ENCODE results near the gene DLK1. TPM values are rescaled to one million over a fixed set of nuclear protein-coding genes. Genes with fewer than 3 reads are reported as not detected.

DLK1 gene
- total RNA-seq, 1 donor from 2014 or later = 592 TPM

- no peak for DNase-seq (ENCODE audit: low spot score)
Observed at GRCh38 chr14:100733152-100733850, 6.6 kb downstream of the DLK1 start.

- no peak for DNase-seq (ENCODE audit: low spot score)
Observed at GRCh38 chr14:100734031-100734990, 7.6 kb downstream of the DLK1 start.

- no peak for DNase-seq (ENCODE audit: low spot score)
Observed at GRCh38 chr14:100735271-100735670, 8.6 kb downstream of the DLK1 start.

- peak; percentile 67 for DNase-seq (ENCODE audit: low spot score)
Observed at GRCh38 chr14:100736269-100737180, 9.8 kb downstream of the DLK1 start.

GRCh38 chr14:100737526-100737925 lies 10.8 kb downstream of the DLK1 start:
- no peak for DNase-seq (ENCODE audit: low spot score)

- no peak for DNase-seq (ENCODE audit: low spot score)
Observed at GRCh38 chr14:100738269-100738691, 11.6 kb downstream of the DLK1 start.

GRCh38 chr14:100738704-100739131 lies 12.0 kb downstream of the DLK1 start:
- no peak for DNase-seq (ENCODE audit: low spot score)

GRCh38 chr14:100739306-100739705 lies 12.6 kb downstream of the DLK1 start:
- no peak for DNase-seq (ENCODE audit: low spot score)

GRCh38 chr14:100740196-100740825 lies 13.6 kb downstream of the DLK1 start:
- DNase-seq (ENCODE audit: low spot score) = no peak

GRCh38 chr14:100740929-100741328 lies 14.2 kb downstream of the DLK1 start:
- DNase-seq (ENCODE audit: low spot score) = no peak

GRCh38 chr14:100741966-100742365 lies 15.3 kb downstream of the DLK1 start:
- no peak for DNase-seq (ENCODE audit: low spot score)

GRCh38 chr14:100746326-100746725 lies 19.6 kb downstream of the DLK1 start:
- DNase-seq (ENCODE audit: low spot score) = no peak

- DNase-seq (ENCODE audit: low spot score) = peak; percentile 72
Observed at GRCh38 chr14:100747021-100747586, 20.4 kb downstream of the DLK1 start.

- DNase-seq (ENCODE audit: low spot score) = no peak
Observed at GRCh38 chr14:100747736-100748135, 21.0 kb downstream of the DLK1 start.

- no peak for DNase-seq (ENCODE audit: low spot score)
Observed at GRCh38 chr14:100748403-100748802, 21.7 kb downstream of the DLK1 start.

- DNase-seq (ENCODE audit: low spot score) = no peak
Observed at GRCh38 chr14:100748944-100749343, 22.3 kb downstream of the DLK1 start.

GRCh38 chr14:100749967-100750597 lies 23.4 kb downstream of the DLK1 start:
- no peak for DNase-seq (ENCODE audit: low spot score)

- DNase-seq (ENCODE audit: low spot score) = no peak
Observed at GRCh38 chr14:100750762-100751699, 24.3 kb downstream of the DLK1 start.

- DNase-seq (ENCODE audit: low spot score) = no peak
Observed at GRCh38 chr14:100754020-100754419, 27.3 kb downstream of the DLK1 start.

Measured in umbilical cord (tissue), 2 donors.